ENCODE data around the gene APOBEC4.

The APOBEC4 gene

GRCh38 chr1:183674886-183675285, 21.8 kb upstream of the APOBEC4 start:
- no peak for DNase-seq

- no peak for DNase-seq
These were observed 21.2 kb upstream of the APOBEC4 start for GRCh38 chr1:183674339-183674738.

GRCh38 chr1:183673605-183674323, 20.6 kb upstream of the APOBEC4 start:
- no peak for DNase-seq

- no peak for DNase-seq
These were observed 17.1 kb upstream of the APOBEC4 start for GRCh38 chr1:183670169-183670568.

- no peak for DNase-seq
These were observed 3.2 kb upstream of the APOBEC4 start for GRCh38 chr1:183656355-183656754.

- DNase-seq, result peak; percentile 89
These were observed 2.5 kb upstream of the APOBEC4 start for GRCh38 chr1:183655562-183656075.

- no peak for DNase-seq
These were observed 1.6 kb upstream of the APOBEC4 start for GRCh38 chr1:183654706-183655105.

- no peak for DNase-seq
These were observed 848 bp upstream of the APOBEC4 start for GRCh38 chr1:183653876-183654451.

- no peak for DNase-seq
These were observed 312 bp upstream of the APOBEC4 start for GRCh38 chr1:183653462-183653794.

- DNase-seq, result no peak
These were observed 1.0 kb downstream of the APOBEC4 start for GRCh38 chr1:183652107-183652506.

- DNase-seq, result no peak
These were observed 1.5 kb downstream of the APOBEC4 start for GRCh38 chr1:183651612-183652011.

- no peak for DNase-seq
These were observed 5.1 kb downstream of the APOBEC4 start for GRCh38 chr1:183648042-183648441.

GRCh38 chr1:183646776-183647175, 6.3 kb downstream of the APOBEC4 start:
- DNase-seq, result no peak

- no peak for DNase-seq
These were observed 7.6 kb downstream of the APOBEC4 start for GRCh38 chr1:183645531-183645930.

GRCh38 chr1:183642166-183642565, 10.9 kb downstream of the APOBEC4 start:
- no peak for DNase-seq

- DNase-seq, result no peak
These were observed 12.9 kb downstream of the APOBEC4 start for GRCh38 chr1:183640193-183640592.

- no peak for DNase-seq
These were observed 14.3 kb downstream of the APOBEC4 start for GRCh38 chr1:183638649-183639387.

- DNase-seq, result peak; percentile 23
These were observed 16.3 kb downstream of the APOBEC4 start for GRCh38 chr1:183636783-183637182.

GRCh38 chr1:183636334-183636682, 16.8 kb downstream of the APOBEC4 start:
- DNase-seq, result no peak

GRCh38 chr1:183635606-183636333, 17.3 kb downstream of the APOBEC4 start, which contains the start of gene ARPC5:
Gene ARPC5 (minus strand): TSS chr1:183635783. CDS start chr1:183635659, 124 bp downstream.
- DNase-seq, result peak; percentile 90

GRCh38 chr1:183635099-183635605, 18.0 kb downstream of the APOBEC4 start:
- no peak for DNase-seq

GRCh38 chr1:183634429-183635065, 18.6 kb downstream of the APOBEC4 start:
- DNase-seq, result no peak

Measured in NCI-H510A treated with DMSO at 0.1 percent for 48 hours (cell line).